M059J (cell line): Measurements from ENCODE around the gene DISP3. TPM values are rescaled to one million over a fixed set of nuclear protein-coding genes. Genes with fewer than 3 reads are reported as not detected.

Experiments used
- DNase-seq: peaks from one replicate; pipeline ENCODE4 v3.0.0-alpha.2; 2012; ENCODE audit warnings: low read depth
- total RNA-seq: library from RNA; depleted of rRNA; stranded (reverse); fragments of >200 nt; shearing (Covaris generic); gene quantifications from 2 replicates; pipeline ENCODE4 v1.2.3, GENCODE V29; 2014

DISP3 gene
- total RNA-seq, 1 experiment from 2014 or later = 0.02 TPM

- no peak for DNase-seq
Observed at GRCh38 chr1:11528611-11529261, 49.8 kb downstream of the DISP3 start.

- DNase-seq = no peak
Observed at GRCh38 chr1:11529330-11529729, 50.4 kb downstream of the DISP3 start.

- DNase-seq = no peak
Observed at GRCh38 chr1:11529763-11530730, 51.1 kb downstream of the DISP3 start.

- no peak for DNase-seq
Observed at GRCh38 chr1:11530731-11531311, 51.9 kb downstream of the DISP3 start.

- DNase-seq = peak; percentile 9
Observed at GRCh38 chr1:11531314-11531870, 52.4 kb downstream of the DISP3 start.

- no peak for DNase-seq
Observed at GRCh38 chr1:11531943-11532342, 53.0 kb downstream of the DISP3 start.

GRCh38 chr1:11533790-11534787 is 55.1 kb downstream of the DISP3 start:
- no peak for DNase-seq

GRCh38 chr1:11534846-11535245 is 55.9 kb downstream of the DISP3 start:
- no peak for DNase-seq

GRCh38 chr1:11535316-11535715 is 56.4 kb downstream of the DISP3 start:
- no peak for DNase-seq

GRCh38 chr1:11535761-11536572 is 57.0 kb downstream of the DISP3 start:
- peak; percentile 41 for DNase-seq

- no peak for DNase-seq
Observed at GRCh38 chr1:11536573-11537379, 57.8 kb downstream of the DISP3 start.

GRCh38 chr1:11537380-11537764 is 58.4 kb downstream of the DISP3 start:
- no peak for DNase-seq

GRCh38 chr1:11537854-11538591 is 59.1 kb downstream of the DISP3 start:
- no peak for DNase-seq

GRCh38 chr1:11538886-11539285 is 59.9 kb downstream of the DISP3 start:
- no peak for DNase-seq

- no peak for DNase-seq
Observed at GRCh38 chr1:11539850-11540772, 61.2 kb downstream of the DISP3 start.

- DNase-seq = no peak
Observed at GRCh38 chr1:11540773-11541160, 61.8 kb downstream of the DISP3 start.

- DNase-seq = no peak
Observed at GRCh38 chr1:11541236-11541635, 62.3 kb downstream of the DISP3 start.

GRCh38 chr1:11541956-11542355 is 63.0 kb downstream of the DISP3 start:
- no peak for DNase-seq
